Left lobe of liver (tissue), 2 donors: Measurements from ENCODE around the gene ARAP2. TPM values are rescaled to one million over a fixed set of nuclear protein-coding genes. Genes with fewer than 3 reads are reported as not detected.

ENCODE experiments used
- ATAC-seq: fragments of 200-7000 bp; cut with Tn5 transposase; one replicate; pipeline ENCODE4 v1.9.1; 2020; ENCODE audit warnings: mild to moderate bottlenecking, moderate library complexity
- DNase-seq: peaks from one replicate; pipeline ENCODE4 v3.0.0-alpha.2; 2020; ENCODE audit warnings: low spot score
- total RNA-seq: library from RNA; stranded (reverse); gene quantifications from one replicate; pipeline ENCODE4 v1.2.1, GENCODE V29; 2021
- donor health status: DM: no; HTN: no; CAD: no; lungs with moderate emphysema.
- donor health status: DM: no; HTN: yes; CAD: no.

ARAP2 gene
- total RNA-seq, 1 donor from 2014 or later: 7.4 TPM

- ATAC-seq (no peak), DNase-seq (no peak)
Observed at GRCh38 chr4:36054694-36055422, 189.5 kb downstream of the ARAP2 start.

- ATAC-seq (no peak), DNase-seq (no peak)
Observed at GRCh38 chr4:36053930-36054329, 190.4 kb downstream of the ARAP2 start.

DNA sequence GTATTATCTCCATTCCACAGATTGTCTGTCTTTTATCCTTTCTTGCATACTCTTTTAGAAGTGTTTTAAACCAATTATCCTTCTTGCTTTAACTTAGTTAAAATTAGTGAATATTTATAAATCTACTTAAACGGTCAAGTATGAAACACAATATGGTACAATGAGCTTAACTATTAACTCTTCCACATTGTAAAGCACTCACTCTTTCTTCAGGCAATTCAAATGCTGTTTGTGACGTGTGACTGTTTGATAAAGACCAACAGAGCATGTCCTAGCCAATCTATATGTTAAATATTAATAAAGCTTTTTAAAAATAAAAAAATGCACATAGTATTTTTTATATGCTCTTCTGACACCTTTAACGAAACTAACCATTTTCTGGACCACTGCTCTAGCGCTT, 192.7 kb downstream of the ARAP2 start:
- no peak for ATAC-seq
- no peak for DNase-seq

DNA sequence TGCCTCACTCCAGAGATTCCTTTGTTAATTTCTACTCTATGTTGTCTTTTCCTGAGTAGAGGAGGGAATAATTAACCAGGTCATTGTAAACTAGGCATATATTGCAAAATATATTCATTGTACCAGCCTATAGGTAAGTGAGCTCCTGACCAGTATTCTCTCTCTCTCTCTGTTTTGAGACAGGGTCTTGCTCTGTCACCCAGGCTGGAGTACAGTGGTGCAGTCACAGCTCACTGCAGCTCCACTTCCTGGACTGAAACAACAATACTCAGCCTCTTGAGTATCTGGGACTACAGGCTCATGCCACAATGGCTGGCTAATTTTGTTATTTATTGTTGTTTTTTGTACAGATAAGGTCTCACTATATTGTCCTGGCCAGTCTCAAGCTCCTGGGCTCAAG, 198.3 kb downstream of the ARAP2 start:
- ATAC-seq: no peak
- DNase-seq: no peak

DNA sequence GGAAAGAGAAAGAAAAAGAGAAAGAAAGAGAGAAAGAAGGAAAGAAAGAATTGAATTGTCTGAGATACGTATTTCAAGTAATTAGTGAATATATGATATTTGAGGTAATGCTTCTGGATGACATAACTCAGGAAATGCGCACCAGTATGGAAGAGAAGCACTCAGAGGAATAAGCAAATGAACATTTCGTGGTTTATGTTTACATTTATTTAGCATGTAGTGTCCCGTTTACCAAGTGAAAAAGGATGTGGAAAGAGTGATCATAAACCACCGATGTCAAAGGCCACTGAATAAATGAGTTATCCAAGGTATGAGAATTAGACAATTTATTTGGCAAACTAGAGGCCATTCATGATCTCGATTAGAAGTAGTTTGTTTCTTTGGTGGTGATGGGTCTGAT, 200.4 kb downstream of the ARAP2 start:
- no peak for ATAC-seq
- DNase-seq: no peak

GRCh38 chr4:36043241-36043640, 201.1 kb downstream of the ARAP2 start:
- ATAC-seq (peak; percentile 63), DNase-seq (no peak)

GRCh38 chr4:36042122-36042970, 202.0 kb downstream of the ARAP2 start:
- no peak for DNase-seq
- peak; percentile 46 for ATAC-seq

DNA sequence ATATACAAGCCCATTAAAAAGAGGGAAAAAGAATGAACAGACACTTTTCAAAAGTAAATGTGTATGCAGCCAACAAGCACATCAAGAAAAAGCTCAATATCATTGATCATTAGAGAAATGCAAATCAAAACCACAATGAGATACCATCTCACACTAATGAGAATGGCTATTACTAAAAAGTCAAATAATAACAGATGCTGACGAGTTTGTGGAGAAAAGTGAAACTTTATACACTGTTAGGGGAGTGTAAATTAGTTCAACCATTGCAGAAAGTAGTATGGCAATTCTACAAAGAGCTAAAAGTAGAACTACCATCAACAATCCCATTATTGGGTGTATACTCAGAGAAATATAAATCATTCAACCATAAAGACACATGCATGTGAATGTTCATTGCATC, 203.0 kb downstream of the ARAP2 start:
- no peak for DNase-seq
- ATAC-seq: no peak

GRCh38 chr4:36039026-36039425, 205.3 kb downstream of the ARAP2 start:
- ATAC-seq (no peak), DNase-seq (no peak)

DNA sequence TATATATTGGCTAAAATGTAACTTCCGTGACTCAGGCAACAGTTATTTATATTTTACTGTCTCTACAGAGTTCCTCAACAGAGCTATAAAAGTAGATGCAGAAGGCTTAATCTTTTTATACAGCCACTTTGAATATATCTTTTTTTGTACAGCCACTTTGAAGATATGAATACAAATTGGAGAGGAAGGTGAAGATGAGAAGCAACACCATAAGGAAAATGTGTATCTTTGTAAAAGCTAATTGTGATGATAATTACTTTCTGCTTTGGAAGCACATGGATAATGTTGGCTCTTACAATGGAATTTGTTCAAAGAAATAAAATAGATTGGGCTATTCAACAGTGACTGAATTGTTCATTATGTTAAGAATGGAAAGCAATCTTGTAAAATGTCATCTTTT, 205.8 kb downstream of the ARAP2 start:
- no peak for ATAC-seq

DNA sequence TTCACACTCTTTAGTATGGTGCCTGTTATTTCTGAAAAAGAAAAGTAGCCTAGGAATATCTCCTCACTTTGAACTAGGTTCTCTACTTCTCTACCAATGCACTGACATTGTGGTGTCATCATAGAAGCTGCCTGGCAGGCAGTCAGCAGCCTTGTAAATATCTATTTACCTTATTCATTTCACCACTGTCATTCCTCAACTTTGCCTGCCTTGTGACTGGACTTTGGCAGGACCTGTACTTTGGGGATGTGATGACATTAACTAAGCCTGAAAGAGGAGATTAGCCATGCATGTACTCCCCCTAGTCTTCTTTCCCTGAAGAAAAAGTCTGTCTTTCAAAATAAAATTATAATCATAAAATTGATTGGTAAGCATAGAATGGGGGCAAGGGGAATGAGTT, 207.2 kb downstream of the ARAP2 start:
- peak; percentile 98 for ATAC-seq

More for the DNA sequence above, 205.8 kb downstream of the ARAP2 start:
- no peak for DNase-seq

GRCh38 chr4:36029951-36030350, 214.4 kb downstream of the ARAP2 start:
- DNase-seq (no peak), ATAC-seq (no peak)

More for the DNA sequence above, 207.2 kb downstream of the ARAP2 start:
- peak; percentile 82 for DNase-seq

- no peak for DNase-seq
- ATAC-seq: no peak
Observed at GRCh38 chr4:36027203-36027602, 217.1 kb downstream of the ARAP2 start.

DNA sequence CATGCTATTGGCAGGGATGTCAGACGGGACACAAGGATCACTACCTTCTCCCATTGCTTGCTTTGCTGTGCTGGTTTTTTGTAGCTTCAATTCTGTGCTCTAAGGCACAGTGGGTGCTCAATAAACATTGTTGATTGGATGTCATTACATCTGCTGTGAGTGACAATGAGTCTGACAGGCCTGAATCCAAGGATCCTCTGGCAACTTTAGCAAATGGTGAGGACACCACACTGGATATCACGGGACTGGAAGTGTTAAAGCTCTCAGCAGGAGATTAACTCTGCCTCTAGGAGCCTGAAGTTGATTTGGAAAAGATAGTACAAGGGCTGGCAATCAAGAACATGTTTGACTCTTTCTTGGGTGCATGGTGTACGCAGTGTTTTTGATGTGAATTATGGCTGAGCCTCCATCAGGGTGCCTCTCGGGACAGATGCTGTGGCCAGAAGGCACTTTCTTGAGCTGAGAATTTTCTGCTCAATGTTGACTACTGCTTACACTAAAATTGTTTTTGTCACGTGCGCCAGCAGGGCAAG, 217.9 kb downstream of the ARAP2 start:
- DNase-seq (no peak), ATAC-seq (no peak)

DNA sequence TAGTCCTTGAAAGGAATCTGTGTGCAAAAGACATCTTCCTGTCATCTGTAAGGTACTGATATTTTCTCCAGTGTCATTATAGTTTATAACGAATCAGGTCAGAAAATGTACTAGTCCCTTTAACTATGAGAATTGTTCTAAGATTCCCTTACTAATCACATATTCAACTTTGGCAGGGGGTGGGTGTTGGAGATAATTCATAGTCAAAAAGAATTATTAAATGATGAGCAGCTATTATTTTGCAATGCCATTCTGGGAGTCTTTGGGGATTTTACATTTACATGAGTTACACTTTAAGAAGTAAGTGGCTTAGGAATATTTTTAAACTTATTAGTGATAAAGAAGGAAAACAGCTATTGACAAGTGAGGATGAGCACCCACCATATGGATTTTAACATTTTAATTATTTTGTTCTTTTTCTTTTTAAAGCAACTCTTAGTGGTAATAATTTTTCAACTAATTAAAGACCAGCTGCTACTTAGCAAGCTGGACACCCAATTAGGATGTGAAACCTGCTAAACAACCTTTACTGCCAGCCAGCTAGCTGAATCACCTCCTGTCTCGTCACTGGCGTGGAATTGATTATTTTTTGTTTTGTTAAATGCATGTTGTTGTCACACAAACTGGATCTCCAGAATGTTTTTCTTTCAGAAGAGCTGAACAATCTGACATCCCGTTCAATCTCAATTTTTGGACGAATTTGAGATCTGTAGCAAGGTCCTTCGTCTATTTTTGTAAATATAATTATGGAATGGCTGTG, 219.2 kb downstream of the ARAP2 start:
- ATAC-seq: no peak
- DNase-seq: no peak

GRCh38 chr4:36020351-36020750, 224.0 kb downstream of the ARAP2 start:
- ATAC-seq: no peak
- DNase-seq: no peak

Other genes with a start within 250 kb of the ARAP2 start
- 0.05 TPM for gene DTHD1, start 37.1 kb upstream of the ARAP2 start, total RNA-seq